ENCODE results near the gene EFCAB13. TPM values are rescaled to one million over a fixed set of nuclear protein-coding genes. Genes with fewer than 3 reads are reported as not detected.
"Not testable (repeated sequence)": the region's sequence is repeated elsewhere in the genome, so short reads cannot be mapped to it uniquely, and the experiment has no call there.

The EFCAB13 gene
- total RNA-seq, 1 donor from 2014 or later = 10.6 TPM

- DNase-seq (ENCODE audit: low spot score) = peak; percentile 29
Observed at GRCh38 chr17:47423406-47424295, 99.9 kb downstream of the EFCAB13 start.

- not testable (repeated sequence) for DNase-seq (ENCODE audit: low spot score)
Observed at GRCh38 chr17:47425233-47425632, 101.5 kb downstream of the EFCAB13 start.

GRCh38 chr17:47425887-47426635 lies 102.3 kb downstream of the EFCAB13 start:
- DNase-seq (ENCODE audit: low spot score) = not testable (repeated sequence)

GRCh38 chr17:47427985-47428384 lies 104.2 kb downstream of the EFCAB13 start:
- DNase-seq (ENCODE audit: low spot score) = no peak

- DNase-seq (ENCODE audit: low spot score) = not testable (repeated sequence)
Observed at GRCh38 chr17:47432240-47432639, 108.5 kb downstream of the EFCAB13 start.

GRCh38 chr17:47465165-47465564 lies 141.4 kb downstream of the EFCAB13 start:
- DNase-seq (ENCODE audit: low spot score) = no peak

GRCh38 chr17:47466976-47467375 lies 143.2 kb downstream of the EFCAB13 start:
- DNase-seq (ENCODE audit: low spot score) = not testable (repeated sequence)

- no peak for DNase-seq (ENCODE audit: low spot score)
Observed at GRCh38 chr17:47470836-47471235, 147.1 kb downstream of the EFCAB13 start.

GRCh38 chr17:47472073-47472472 lies 148.3 kb downstream of the EFCAB13 start:
- not testable (repeated sequence) for DNase-seq (ENCODE audit: low spot score)

Other genes starting within 250 kb of the EFCAB13 start
- 75.2 TPM for gene CDC27, start 134.7 kb upstream of the EFCAB13 start, total RNA-seq
- gene MYL4, start 114.6 kb upstream of the EFCAB13 start, total RNA-seq = 0.55 TPM
- 10.6 TPM for gene ITGB3, start 70.1 kb upstream of the EFCAB13 start, total RNA-seq
- 117 TPM for gene NPEPPS, start 207.2 kb downstream of the EFCAB13 start, total RNA-seq